Keratinocyte (primary cell): ENCODE results near the gene CLCNKB. TPM values are rescaled to one million over a fixed set of nuclear protein-coding genes. Genes with fewer than 3 reads are reported as not detected.

ENCODE experiments used
- DNase-seq: peaks from one replicate; pipeline ENCODE4 v3.0.0-alpha.2; 2011; ENCODE audit warnings: low read depth, missing footprints, low spot score
- FAIRE-seq: peaks from 2 replicates; lab custom pipeline; 2011; peaks lifted over from hg19 to GRCh38; lab: Jason Lieb, UNC
- H2AFZ ChIP-seq: 2 replicates; pipeline ENCODE4 v1.6.0; 2012; ENCODE audit warnings: low read length, control low read depth, inconsistent platforms; ENCODE audit not compliant: control insufficient read depth
- H3K27ac ChIP-seq: 2 replicates; pipeline ENCODE4 v1.5.1; 2011; ENCODE audit warnings: low read length; ENCODE audit not compliant: control insufficient read depth, insufficient read depth
- H3K27me3 ChIP-seq: 3 replicates; pipeline ENCODE4 v1.6.0; 2011; ENCODE audit warnings: low read length; ENCODE audit not compliant: control insufficient read depth, insufficient read depth; ENCODE audit errors: extremely low read depth
- H3K36me3 ChIP-seq, 2 experiments: 2 replicates in 1 of 2; 3 replicates in 1 of 2; pipeline ENCODE4 v1.5.1; 2011; ENCODE audit warnings: low read length in 2 of 2, mild to moderate bottlenecking in 1 of 2; ENCODE audit not compliant: control insufficient read depth in 2 of 2, insufficient read depth in 2 of 2; ENCODE audit errors: extremely low read depth in 1 of 2
- H3K4me1 ChIP-seq: 3 replicates; pipeline ENCODE4 v1.5.1; 2011; ENCODE audit warnings: low read length; ENCODE audit not compliant: control insufficient read depth, insufficient read depth; ENCODE audit errors: extremely low read depth
- H3K4me2 ChIP-seq: 3 replicates; pipeline ENCODE4 v1.6.0; 2011; ENCODE audit warnings: low read depth, low read length; ENCODE audit not compliant: control insufficient read depth, insufficient read depth; ENCODE audit errors: extremely low read depth
- H3K4me3 ChIP-seq, 3 experiments: fragments of 200-600 bp in 1 of 3; sonication (generic) in 1 of 3; 2 replicates in 2 of 3; 3 replicates in 1 of 3; pipeline ENCODE4 v1.5.1; 2011 to 2016; ENCODE audit warnings: low read length in 3 of 3, mild to moderate bottlenecking in 3 of 3, control low read depth in 2 of 3, inconsistent platforms in 1 of 3, low read depth in 1 of 3, mixed read lengths in 1 of 3, mixed run types in 1 of 3, moderate library complexity in 1 of 3; ENCODE audit not compliant: control insufficient read depth in 2 of 3, insufficient read depth in 2 of 3; ENCODE audit errors: extremely low read depth in 1 of 3
- H3K79me2 ChIP-seq: 2 replicates; pipeline ENCODE4 v1.6.0; 2012; ENCODE audit warnings: low read length; ENCODE audit not compliant: control insufficient read depth, insufficient read depth
- H3K9ac ChIP-seq: 3 replicates; pipeline ENCODE4 v1.6.0; 2011; ENCODE audit warnings: low read length; ENCODE audit not compliant: control insufficient read depth, insufficient read depth; ENCODE audit errors: extremely low read depth
- H3K9me1 ChIP-seq: 3 replicates; pipeline ENCODE4 v1.6.0; 2011; ENCODE audit warnings: low read length; ENCODE audit not compliant: control insufficient read depth, insufficient read depth; ENCODE audit errors: extremely low read depth
- H3K9me3 ChIP-seq: 2 replicates; pipeline ENCODE4 v1.5.1; 2012; ENCODE audit warnings: low read depth, low read length; ENCODE audit not compliant: control insufficient read depth
- H4K20me1 ChIP-seq: 3 replicates; pipeline ENCODE4 v1.6.0; 2011; ENCODE audit warnings: low read length; ENCODE audit not compliant: control insufficient read depth, insufficient read depth; ENCODE audit errors: extremely low read depth
- CTCF ChIP-seq, 3 experiments: IDR thresholded peaks in 1 of 3; conservative IDR thresholded peaks in 1 of 3; optimal IDR thresholded peaks in 1 of 3; 2 replicates in 2 of 3; 3 replicates in 1 of 3; pipeline versions ENCODE3 to v1.5.1; 2011; ENCODE audit warnings: low read length in 3 of 3, mild to moderate bottlenecking in 3 of 3, moderate library complexity in 2 of 3, control low read depth in 1 of 3, inconsistent platforms in 1 of 3; ENCODE audit not compliant: insufficient read depth in 2 of 3; ENCODE audit errors: extremely low read depth in 1 of 3
- EZH2 ChIP-seq: IDR thresholded peaks from one replicate; pipeline ENCODE4 v1.6.1; 2012; ENCODE audit warnings: inconsistent platforms, mild to moderate bottlenecking, low read length, moderate library complexity
- dilution Hi-C: fragments of 300-500 bp; cut with MboI; formaldehyde crosslinking; loops from one replicate; pipeline ENCODE4 v1.7.0; 2020; ENCODE audit warnings: low sequenced_read_pairs; ENCODE audit not compliant: extremely low pct_ligation_motif_present
- polyA plus RNA-seq, 5 experiments: library from polyadenylated mRNA; depleted of rRNA in 3 of 5; stranded (reverse) in 3 of 5; stranded (forward) in 1 of 5; unstranded in 1 of 5; fragments of >200 nt; gene quantifications; 1 replicate in 1 of 5; 2 replicates in 3 of 5; 3 replicates in 1 of 5; pipeline versions ENCODE4 v1.2.1 to v1.2.3, GENCODE V29; 2011 to 2012; ENCODE audit warnings: missing spikeins in 2 of 5, low read depth in 1 of 5, low replicate concordance in 1 of 5

Gene CLCNKB
- polyA plus RNA-seq, 1 donor (not counting 4 experiments of a cell fraction or from before 2014, with no cell fraction given), result not detected

- TF ChIP-seq EZH2 (no peak), CTCF (optimal IDR thresholded peaks at IDR 0.05 in 1 of 3, IDR thresholded peaks at IDR 0.05 in 1 of 3, conservative IDR thresholded peaks at IDR 0.05 in 1 of 3; ENCODE audit: extremely low read depth in 1 of 3, insufficient read depth in 2 of 3, low read length in 3 of 3) (no peak)
- dilution Hi-C loops, result no loop called here
- no peak overlapping the region for H3K27ac ChIP-seq
- H3K36me3 ChIP-seq, result no peaks in the 10 kb centered on the region
- H3K4me3 ChIP-seq, result no peak overlapping the region
- no peak for FAIRE-seq
- H4K20me1 ChIP-seq, result no peaks in the 10 kb centered on the region
- peak overlapping the region; percentile 70 for H3K4me2 ChIP-seq
- no peaks in the 10 kb centered on the region for H3K79me2 ChIP-seq
- peak overlapping the region; percentile 80 for H2AFZ ChIP-seq
- H3K27me3 ChIP-seq, result no peaks in the 10 kb centered on the region
- H3K9me1 ChIP-seq, result no peaks in the 10 kb centered on the region
- peaks cover 22% of the 10 kb centered on the region for H3K4me1 ChIP-seq
- no peak for DNase-seq
- H3K9ac ChIP-seq, result peak overlapping the region; percentile 47
- H3K9me3 ChIP-seq, result no peaks in the 10 kb centered on the region
Observed at GRCh38 chr1:16081636-16082035, 38.1 kb downstream of the CLCNKB start.

GRCh38 chr1:16082283-16083038 lies 38.9 kb downstream of the CLCNKB start:
- dilution Hi-C loops, result no loop called here
- Histone ChIP-seq H3K9me1 (no peaks in the 10 kb centered on the region), H3K9me3 (no peaks in the 10 kb centered on the region), H3K36me3 (no peaks in the 10 kb centered on the region), H4K20me1 (no peaks in the 10 kb centered on the region), H3K27ac (peak overlapping the region; percentile 49), H2AFZ (peak overlapping the region; percentile 80), H3K4me3 (no peak overlapping the region), H3K4me2 (peak overlapping the region; percentile 70), H3K27me3 (no peaks in the 10 kb centered on the region), H3K79me2 (no peaks in the 10 kb centered on the region), H3K4me1 (peaks cover 15% of the 10 kb centered on the region), H3K9ac (peak overlapping the region; percentile 47)
- peak; percentile 75 for FAIRE-seq
- no peak for DNase-seq
- TF ChIP-seq EZH2 (no peak), CTCF (optimal IDR thresholded peaks at IDR 0.05 in 1 of 3, IDR thresholded peaks at IDR 0.05 in 1 of 3, conservative IDR thresholded peaks at IDR 0.05 in 1 of 3; ENCODE audit: extremely low read depth in 1 of 3, insufficient read depth in 2 of 3, low read length in 3 of 3) (peak in 2 of 3 experiments; percentile 96 to 97)
